ENCODE results near the gene NPM1.
"Not testable (repeated sequence)": the region's sequence is repeated elsewhere in the genome, so short reads cannot be mapped to it uniquely, and the experiment has no call there.

The NPM1 gene

DNA sequence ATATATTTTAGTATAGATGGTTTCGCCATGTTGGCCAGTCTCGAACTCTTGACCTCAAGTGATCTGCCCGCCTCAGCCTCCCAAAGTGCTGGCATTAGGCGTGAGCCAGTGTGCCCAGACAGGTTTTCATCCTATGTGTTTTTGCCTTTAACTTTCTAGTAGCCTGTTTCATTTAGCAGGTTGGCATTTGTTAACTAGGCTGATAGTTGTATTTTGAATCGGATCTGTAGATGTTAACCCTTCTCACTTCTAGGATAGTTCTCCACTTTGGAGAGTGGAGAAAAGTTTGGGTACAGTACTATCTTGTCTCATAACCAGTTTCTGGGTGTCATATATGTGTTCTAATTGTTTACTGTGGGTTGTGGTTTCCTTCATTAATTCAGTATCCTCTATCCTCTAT, 24.5 kb downstream of the NPM1 start:
- Histone ChIP-seq H3K4me2 (ENCODE audit: low read length, poor library complexity, severe bottlenecking) (no peak overlapping the region), H3K27ac (ENCODE audit: low read length, poor library complexity, severe bottlenecking) (no peak overlapping the region), H4K91ac (ENCODE audit: low read length) (no peak overlapping the region), H2BK12ac (ENCODE audit: low read length in 2 of 2) (no peak overlapping the region), H4K8ac (ENCODE audit: low read length) (no peak overlapping the region), H2BK120ac (ENCODE audit: low read depth, low read length) (no peak overlapping the region), H3K18ac (ENCODE audit: low read depth in 1 of 2, low read length in 2 of 2) (no peak overlapping the region), H2BK15ac (ENCODE audit: low read depth, poor library complexity, severe bottlenecking) (no peak overlapping the region), H3K9ac (ENCODE audit: low read length) (no peak overlapping the region), H3K4ac (ENCODE audit: low read depth in 1 of 2, low read length in 2 of 2) (no peak overlapping the region), H2AFZ (ENCODE audit: low read depth, low read length) (no peak overlapping the region), H3K79me1 (replicated peaks; ENCODE audit: low read length, poor library complexity, severe bottlenecking) (peaks cover 4% of the 10 kb centered on the region), H3K4me3 (ENCODE audit: insufficient read depth in 1 of 2, low read depth in 1 of 2, low read length in 2 of 2) (no peak overlapping the region), H3K36me3 (ENCODE audit: control insufficient read depth in 1 of 2, insufficient read depth in 2 of 2, low read depth in 1 of 2, low read length in 2 of 2) (peaks cover 24 to 77% of the 10 kb centered on the region in 2 experiments), H3K23ac (ENCODE audit: low read length in 2 of 2) (no peak overlapping the region), H3K4me1 (ENCODE audit: control insufficient read depth, insufficient read depth, low read depth, low read length) (peaks cover 7% of the 10 kb centered on the region), H3K9me3 (ENCODE audit: control insufficient read depth, low read length) (no peaks in the 10 kb centered on the region), H3K14ac (ENCODE audit: low read length in 2 of 2) (no peak overlapping the region), H3K27me3 (ENCODE audit: control insufficient read depth in 1 of 2, insufficient read depth in 1 of 2, low read length in 2 of 2) (no peaks in the 10 kb centered on the region), H2AK5ac (ENCODE audit: low read length, severe bottlenecking) (no peak overlapping the region), H2BK5ac (ENCODE audit: low read depth, low read length, poor library complexity, severe bottlenecking) (no peak overlapping the region)
- no peak for DNase-seq
- WGBS, result 98% methylated on average over 5 of the region's 5 CpGs

DNA sequence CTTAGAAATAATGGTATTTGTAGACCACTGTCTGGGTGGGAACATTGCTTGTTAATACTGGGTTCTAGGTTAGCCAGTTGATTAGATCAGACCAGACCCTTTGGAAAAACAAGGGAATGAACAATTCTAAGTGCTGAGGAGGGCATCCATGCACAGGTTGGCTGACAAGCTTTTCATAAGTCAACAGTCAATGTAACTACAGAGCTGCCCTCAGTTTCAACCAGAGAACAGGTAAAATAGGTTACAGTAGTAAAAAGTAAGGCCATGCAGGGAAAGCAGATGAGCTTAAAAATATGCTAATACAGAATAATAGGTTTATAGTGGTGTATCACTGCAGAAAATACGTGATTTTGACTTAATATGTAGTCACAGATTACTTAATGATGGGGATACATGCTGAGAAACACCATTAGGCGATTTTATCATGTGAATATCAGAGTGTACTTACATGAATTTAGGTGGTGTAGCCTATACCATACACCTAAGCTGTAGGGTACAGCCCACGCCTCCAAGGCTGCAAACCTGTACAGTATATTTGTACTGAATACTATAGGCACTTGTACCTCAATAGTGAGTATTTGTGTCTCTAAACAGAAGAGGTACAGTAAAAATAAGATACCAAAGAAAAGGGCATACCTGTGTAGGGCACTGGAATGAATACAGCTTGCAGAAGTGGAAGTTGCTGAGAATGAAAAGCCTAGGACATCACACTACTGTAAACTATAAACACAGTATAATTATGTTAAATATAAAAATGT, 25.7 kb downstream of the NPM1 start:
- no peak overlapping the region for H3K27ac ChIP-seq (ENCODE audit: low read length, poor library complexity, severe bottlenecking)
- H3K9ac ChIP-seq (ENCODE audit: low read length), result no peak overlapping the region
- H3K36me3 ChIP-seq (ENCODE audit: control insufficient read depth in 1 of 2, insufficient read depth in 2 of 2, low read depth in 1 of 2, low read length in 2 of 2), result peaks cover 24 to 65% of the 10 kb centered on the region in 2 experiments
- peaks cover 8% of the 10 kb centered on the region for H3K4me1 ChIP-seq (ENCODE audit: control insufficient read depth, insufficient read depth, low read depth, low read length)
- no peak overlapping the region for H3K23ac ChIP-seq (ENCODE audit: low read length in 2 of 2)
- H4K8ac ChIP-seq (ENCODE audit: low read length), result no peak overlapping the region
- no peak overlapping the region for H2BK12ac ChIP-seq (ENCODE audit: low read length in 2 of 2)
- no peak overlapping the region for H3K14ac ChIP-seq (ENCODE audit: low read length in 2 of 2)
- H2BK120ac ChIP-seq (ENCODE audit: low read depth, low read length), result no peak overlapping the region
- H3K9me3 ChIP-seq (ENCODE audit: control insufficient read depth, low read length), result no peaks in the 10 kb centered on the region
- no peaks in the 10 kb centered on the region for H3K27me3 ChIP-seq (ENCODE audit: control insufficient read depth in 1 of 2, insufficient read depth in 1 of 2, low read length in 2 of 2)
- H3K4ac ChIP-seq (ENCODE audit: low read depth in 1 of 2, low read length in 2 of 2), result no peak overlapping the region
- no peak overlapping the region for H3K4me2 ChIP-seq (ENCODE audit: low read length, poor library complexity, severe bottlenecking)
- H4K91ac ChIP-seq (ENCODE audit: low read length), result no peak overlapping the region
- H2AK5ac ChIP-seq (ENCODE audit: low read length, severe bottlenecking), result no peak overlapping the region
- no peak overlapping the region for H3K4me3 ChIP-seq (ENCODE audit: insufficient read depth in 1 of 2, low read depth in 1 of 2, low read length in 2 of 2)
- 94% methylated on average over 3 of the region's 3 CpGs for WGBS
- DNase-seq, result no peak
- no peak overlapping the region for H2AFZ ChIP-seq (ENCODE audit: low read depth, low read length)
- H3K79me1 ChIP-seq (replicated peaks; ENCODE audit: low read length, poor library complexity, severe bottlenecking), result peaks cover 4% of the 10 kb centered on the region
- no peak overlapping the region for H2BK15ac ChIP-seq (ENCODE audit: low read depth, poor library complexity, severe bottlenecking)
- H2BK5ac ChIP-seq (ENCODE audit: low read depth, low read length, poor library complexity, severe bottlenecking), result no peak overlapping the region
- H3K18ac ChIP-seq (ENCODE audit: low read depth in 1 of 2, low read length in 2 of 2), result no peak overlapping the region

DNA sequence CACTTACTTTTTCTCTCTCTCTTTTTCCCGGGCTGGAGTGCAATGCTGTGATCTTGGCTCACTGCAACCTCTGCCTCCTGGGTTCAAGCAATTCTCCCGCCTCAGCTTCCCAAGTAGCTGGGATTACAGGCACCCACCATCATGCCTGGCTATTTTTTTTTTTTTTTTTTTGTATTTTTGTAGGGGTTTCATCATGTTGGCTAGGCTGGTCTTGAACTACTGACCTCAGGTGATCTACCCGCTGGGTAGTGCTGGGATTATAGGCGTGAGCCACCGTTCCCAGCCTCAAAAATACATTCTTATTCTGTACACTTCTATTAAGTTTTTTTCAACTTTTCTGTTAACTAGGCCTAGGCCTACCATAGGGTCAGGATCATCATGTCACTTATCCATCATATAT, 26.3 kb downstream of the NPM1 start:
- not testable (repeated sequence) for H2BK120ac ChIP-seq (ENCODE audit: low read depth, low read length); H2BK12ac ChIP-seq (ENCODE audit: low read length in 2 of 2); H3K9me3 ChIP-seq (ENCODE audit: control insufficient read depth, low read length); H3K14ac ChIP-seq (ENCODE audit: low read length in 2 of 2); DNase-seq; H3K27ac ChIP-seq (ENCODE audit: low read length, poor library complexity, severe bottlenecking); H3K4ac ChIP-seq (ENCODE audit: low read depth in 1 of 2, low read length in 2 of 2); H3K79me1 ChIP-seq (replicated peaks; ENCODE audit: low read length, poor library complexity, severe bottlenecking); H3K18ac ChIP-seq (ENCODE audit: low read depth in 1 of 2, low read length in 2 of 2); H2BK5ac ChIP-seq (ENCODE audit: low read depth, low read length, poor library complexity, severe bottlenecking); H3K9ac ChIP-seq (ENCODE audit: low read length); H3K23ac ChIP-seq (ENCODE audit: low read length in 2 of 2); H2AK5ac ChIP-seq (ENCODE audit: low read length, severe bottlenecking); H4K91ac ChIP-seq (ENCODE audit: low read length); H3K4me2 ChIP-seq (ENCODE audit: low read length, poor library complexity, severe bottlenecking); H3K4me3 ChIP-seq (ENCODE audit: insufficient read depth in 1 of 2, low read depth in 1 of 2, low read length in 2 of 2); H2BK15ac ChIP-seq (ENCODE audit: low read depth, poor library complexity, severe bottlenecking); H4K8ac ChIP-seq (ENCODE audit: low read length); H2AFZ ChIP-seq (ENCODE audit: low read depth, low read length); H3K27me3 ChIP-seq (ENCODE audit: control insufficient read depth in 1 of 2, insufficient read depth in 1 of 2, low read length in 2 of 2)
- WGBS, result 94% methylated on average over 4 of the region's 5 CpGs
- H3K36me3 ChIP-seq (ENCODE audit: control insufficient read depth in 1 of 2, insufficient read depth in 2 of 2, low read depth in 1 of 2, low read length in 2 of 2), result peaks cover 24 to 59% of the 10 kb centered on the region in 2 experiments
- peaks cover 13% of the 10 kb centered on the region for H3K4me1 ChIP-seq (ENCODE audit: control insufficient read depth, insufficient read depth, low read depth, low read length)

DNA sequence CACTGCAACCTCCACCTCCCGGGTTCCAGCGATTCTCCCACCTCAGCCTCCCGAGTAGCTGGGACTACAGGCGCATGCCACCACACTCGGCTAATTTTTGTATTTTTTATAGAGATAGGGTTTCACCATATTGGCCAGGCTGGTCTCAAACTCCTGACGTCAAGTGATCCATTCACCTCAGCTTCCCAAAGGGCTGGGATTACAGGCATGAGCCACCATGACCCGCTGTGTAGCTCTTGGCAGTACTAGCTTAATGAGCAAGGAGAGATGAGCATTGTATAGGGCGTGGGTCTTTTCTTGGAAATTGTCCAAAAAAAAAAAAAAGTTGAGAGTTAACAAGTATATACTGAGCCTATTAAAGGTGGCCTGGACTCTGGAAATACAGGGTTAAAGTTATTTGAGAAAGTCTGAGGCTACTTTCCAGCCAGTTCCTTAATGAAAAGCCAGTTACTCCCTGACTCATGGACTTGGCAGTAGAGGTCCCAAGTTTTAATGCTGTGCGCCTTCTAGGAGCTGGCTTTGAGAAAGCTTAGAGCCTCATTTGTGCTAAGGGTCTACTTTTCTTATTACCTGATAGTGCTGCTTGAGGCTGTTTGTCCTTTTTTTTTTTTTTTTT, 27.6 kb downstream of the NPM1 start:
- H3K4me3 ChIP-seq (ENCODE audit: insufficient read depth in 1 of 2, low read depth in 1 of 2, low read length in 2 of 2), result no peak overlapping the region

More for the DNA sequence above, 27.6 kb downstream of the NPM1 start:
- Histone ChIP-seq H3K4ac (ENCODE audit: low read depth in 1 of 2, low read length in 2 of 2) (no peak overlapping the region), H3K9me3 (ENCODE audit: control insufficient read depth, low read length) (no peaks in the 10 kb centered on the region), H2BK15ac (ENCODE audit: low read depth, poor library complexity, severe bottlenecking) (no peak overlapping the region), H2BK120ac (ENCODE audit: low read depth, low read length) (no peak overlapping the region), H3K14ac (ENCODE audit: low read length in 2 of 2) (no peak overlapping the region), H3K4me2 (ENCODE audit: low read length, poor library complexity, severe bottlenecking) (no peak overlapping the region), H4K91ac (ENCODE audit: low read length) (no peak overlapping the region), H2AFZ (ENCODE audit: low read depth, low read length) (no peak overlapping the region), H3K9ac (ENCODE audit: low read length) (no peak overlapping the region), H3K18ac (ENCODE audit: low read depth in 1 of 2, low read length in 2 of 2) (no peak overlapping the region), H3K27me3 (ENCODE audit: control insufficient read depth in 1 of 2, insufficient read depth in 1 of 2, low read length in 2 of 2) (peaks cover 0 to 2% of the 10 kb centered on the region in 2 experiments), H2BK12ac (ENCODE audit: low read length in 2 of 2) (no peak overlapping the region), H3K4me1 (ENCODE audit: control insufficient read depth, insufficient read depth, low read depth, low read length) (peaks cover 17% of the 10 kb centered on the region), H3K79me1 (replicated peaks; ENCODE audit: low read length, poor library complexity, severe bottlenecking) (peaks cover 4% of the 10 kb centered on the region), H4K8ac (ENCODE audit: low read length) (no peak overlapping the region), H2BK5ac (ENCODE audit: low read depth, low read length, poor library complexity, severe bottlenecking) (no peak overlapping the region), H3K23ac (ENCODE audit: low read length in 2 of 2) (no peak overlapping the region), H2AK5ac (ENCODE audit: low read length, severe bottlenecking) (no peak overlapping the region), H3K36me3 (ENCODE audit: control insufficient read depth in 1 of 2, insufficient read depth in 2 of 2, low read depth in 1 of 2, low read length in 2 of 2) (peaks cover 16 to 46% of the 10 kb centered on the region in 2 experiments), H3K27ac (ENCODE audit: low read length, poor library complexity, severe bottlenecking) (no peak overlapping the region)
- 87% methylated on average over 9 of the region's 9 CpGs for WGBS
- DNase-seq, result no peak
